ENCODE data around the gene RAP1GAP.
"Not testable (repeated sequence)": the region's sequence is repeated elsewhere in the genome, so short reads cannot be mapped to it uniquely, and the experiment has no call there.

Gene RAP1GAP

DNA sequence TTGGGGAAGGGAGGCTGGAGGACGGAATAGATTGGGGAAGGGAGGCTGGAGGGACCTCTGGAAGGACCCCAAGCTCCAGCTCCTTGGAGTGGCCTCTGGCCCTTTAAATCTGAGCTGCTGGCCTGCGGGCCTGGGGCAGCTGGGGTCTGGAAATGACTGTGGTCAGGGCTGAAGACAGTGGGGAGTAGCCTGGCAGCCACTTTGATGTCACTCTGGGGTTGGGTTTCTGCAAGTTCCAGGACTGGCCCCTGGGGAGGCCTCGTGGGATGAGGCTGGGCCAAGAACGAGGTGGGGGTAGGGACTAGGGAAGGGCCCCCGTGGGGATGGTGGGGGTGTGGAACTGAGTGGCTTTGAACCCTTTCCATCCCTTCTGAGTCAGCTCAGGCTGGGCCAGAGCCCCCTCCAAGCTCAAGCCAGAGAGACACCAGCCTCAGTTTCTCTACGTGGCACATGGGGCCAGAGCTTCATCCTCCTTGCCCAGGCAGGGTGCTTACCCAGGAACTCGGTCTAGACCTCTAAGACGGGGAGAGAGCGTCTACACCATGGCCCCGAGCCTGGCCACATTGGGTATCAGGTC is 100.3 kb downstream of the RAP1GAP start:
- no peak for DNase-seq (ENCODE audit: low spot score)

DNA sequence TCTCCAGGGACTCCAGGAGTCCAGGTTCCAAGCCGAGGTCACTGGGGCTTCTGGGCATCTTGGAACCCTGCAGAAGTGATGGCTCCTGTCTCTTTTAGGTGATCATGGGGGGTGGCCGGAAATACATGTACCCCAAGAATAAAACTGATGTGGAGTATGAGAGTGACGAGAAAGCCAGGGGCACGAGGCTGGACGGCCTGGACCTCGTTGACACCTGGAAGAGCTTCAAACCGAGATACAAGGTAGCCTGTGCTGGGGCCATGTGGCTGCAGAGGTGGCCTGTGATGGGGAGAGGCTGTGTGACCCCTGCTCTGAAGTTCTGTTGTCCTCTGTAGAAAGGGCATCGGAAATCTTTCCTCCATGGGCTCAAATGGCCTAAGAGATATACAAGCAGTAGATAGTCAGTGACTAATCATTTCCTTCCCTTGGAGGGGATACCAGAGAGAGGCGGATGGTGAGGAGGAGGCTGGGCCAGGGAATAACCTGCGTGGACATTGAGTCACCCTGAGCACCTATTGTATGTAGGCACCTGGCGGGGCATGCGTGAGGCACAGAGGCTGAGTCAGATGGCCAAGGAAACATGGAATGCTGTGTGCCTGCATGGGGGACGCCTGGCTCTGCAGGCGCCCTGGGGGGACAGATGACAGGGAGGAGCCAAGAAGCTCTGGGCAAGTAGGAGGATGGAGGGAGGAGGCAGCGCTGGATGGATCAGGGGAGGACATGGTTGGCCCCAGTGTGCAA is 101.0 kb downstream of the RAP1GAP start:
- DNase-seq (ENCODE audit: low spot score) = no peak

DNA sequence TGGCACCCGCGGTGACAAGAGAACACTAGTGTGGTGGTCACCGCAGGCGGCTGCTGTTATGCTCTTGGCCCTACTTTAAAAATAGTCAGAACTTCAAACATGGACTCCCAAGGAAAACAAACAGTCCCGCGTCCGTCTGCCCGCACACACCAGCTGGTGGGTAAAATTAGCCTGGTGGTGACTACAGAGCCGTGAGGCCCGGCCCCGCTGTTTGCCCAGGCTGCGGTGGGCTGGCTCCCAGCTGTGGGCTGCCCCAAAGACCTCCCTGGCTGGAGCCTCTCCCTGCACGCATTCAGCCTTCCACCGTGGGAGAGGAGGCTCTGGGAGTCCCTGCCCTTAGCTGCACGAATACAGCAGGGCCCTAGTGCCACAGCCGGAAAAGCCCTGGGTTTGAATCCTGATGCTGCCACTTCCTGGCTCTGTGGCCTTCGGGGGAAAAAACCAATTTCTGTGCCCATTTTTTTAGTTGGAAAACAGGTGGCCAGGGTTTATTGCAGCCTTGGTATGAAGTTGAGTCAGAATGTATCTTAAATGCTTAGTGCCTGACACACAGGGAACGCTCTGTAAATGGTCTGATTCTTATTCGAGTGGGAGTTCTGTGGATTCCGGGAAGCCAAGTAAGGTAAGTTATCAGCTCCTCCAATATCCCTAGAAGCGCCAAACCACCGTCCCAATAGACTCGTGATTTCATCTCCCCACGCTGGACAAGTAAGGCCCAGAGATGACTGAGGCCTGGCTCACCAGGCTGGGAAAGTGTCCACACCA is 101.7 kb downstream of the RAP1GAP start:
- no peak for DNase-seq (ENCODE audit: low spot score)

DNA sequence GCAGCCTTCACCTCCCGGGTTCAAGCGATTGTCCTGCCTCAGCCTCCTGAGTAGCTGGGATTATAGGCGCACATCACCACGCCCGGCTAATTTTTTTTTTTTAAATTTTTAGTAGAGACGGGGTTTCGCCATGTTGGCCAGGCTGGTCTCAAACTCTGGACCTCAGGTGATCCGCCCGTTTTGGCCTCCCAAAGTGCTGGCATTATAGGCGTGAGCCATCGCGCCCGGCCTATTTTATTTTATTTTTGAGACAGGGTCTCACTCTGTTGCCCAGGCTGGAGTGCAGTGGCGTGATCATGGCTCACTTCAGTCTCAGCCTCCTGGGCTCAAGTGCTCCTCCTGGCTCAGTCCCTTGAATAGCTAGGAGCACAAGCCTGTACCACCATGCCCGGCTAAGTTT is 102.8 kb downstream of the RAP1GAP start:
- not testable (repeated sequence) for DNase-seq (ENCODE audit: low spot score)

DNA sequence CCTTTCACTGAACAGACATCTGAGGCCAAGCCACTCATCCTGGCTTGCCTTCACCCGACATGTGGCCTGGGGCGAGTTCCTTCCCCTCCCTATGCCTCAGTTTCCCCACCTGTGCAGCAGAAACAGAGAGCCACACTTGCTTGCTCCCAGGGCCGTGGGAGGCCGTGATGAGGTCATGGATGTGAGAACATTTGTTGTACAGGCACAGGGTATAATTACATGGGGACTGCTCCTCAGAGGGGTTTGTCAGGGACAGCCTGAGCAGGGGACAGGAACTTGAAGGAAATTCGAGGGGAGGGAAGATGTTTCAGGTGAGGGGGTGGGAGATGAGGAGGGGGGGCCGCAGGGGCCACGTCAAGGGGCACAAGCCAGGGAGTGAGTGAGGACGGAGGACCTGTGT is 103.9 kb downstream of the RAP1GAP start:
- DNase-seq (ENCODE audit: low spot score) = no peak

DNA sequence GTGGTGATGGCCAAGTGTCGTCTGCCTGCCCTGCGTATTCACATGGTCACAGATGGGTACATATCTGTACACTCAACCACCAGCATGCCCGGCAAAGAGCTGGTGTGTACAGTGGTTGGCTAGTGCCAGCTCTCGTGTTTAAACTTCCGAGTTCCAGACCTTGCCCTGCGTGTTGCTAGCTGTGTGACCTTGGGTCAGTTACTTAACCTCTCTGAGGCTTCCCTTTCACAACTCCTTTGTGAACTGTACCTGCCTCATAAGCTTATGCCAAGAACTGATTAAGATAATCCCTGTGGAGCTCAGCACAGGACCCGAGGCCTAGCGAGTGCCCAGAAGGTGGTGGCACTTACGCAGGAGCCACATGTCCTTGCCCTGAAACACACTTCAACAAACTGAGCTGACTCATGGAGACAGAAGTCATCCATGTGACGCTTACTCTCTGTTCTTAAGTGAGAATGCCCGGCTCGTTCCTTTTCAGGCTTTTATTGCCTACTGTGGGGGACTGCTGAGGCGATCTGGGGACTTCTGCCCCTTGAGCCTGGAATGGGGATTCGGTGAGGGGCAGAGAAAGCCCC is 104.5 kb downstream of the RAP1GAP start:
- no peak for DNase-seq (ENCODE audit: low spot score)

DNA sequence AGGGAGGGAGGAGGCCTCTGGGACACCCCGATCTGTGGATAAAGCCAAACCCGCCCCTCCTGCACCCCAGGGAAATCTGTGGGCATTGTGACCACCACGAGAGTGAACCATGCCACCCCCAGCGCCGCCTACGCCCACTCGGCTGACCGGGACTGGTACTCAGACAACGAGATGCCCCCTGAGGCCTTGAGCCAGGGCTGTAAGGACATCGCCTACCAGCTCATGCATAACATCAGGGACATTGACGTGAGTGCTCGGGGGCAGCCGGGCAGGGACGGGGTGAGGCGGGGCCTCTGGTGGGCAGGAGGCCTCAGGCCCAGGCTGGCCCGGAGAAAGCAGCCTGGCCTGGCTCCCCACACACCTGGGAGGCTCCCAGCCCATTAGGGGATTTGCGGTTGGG is 105.2 kb downstream of the RAP1GAP start:
- DNase-seq (ENCODE audit: low spot score) = no peak

DNA sequence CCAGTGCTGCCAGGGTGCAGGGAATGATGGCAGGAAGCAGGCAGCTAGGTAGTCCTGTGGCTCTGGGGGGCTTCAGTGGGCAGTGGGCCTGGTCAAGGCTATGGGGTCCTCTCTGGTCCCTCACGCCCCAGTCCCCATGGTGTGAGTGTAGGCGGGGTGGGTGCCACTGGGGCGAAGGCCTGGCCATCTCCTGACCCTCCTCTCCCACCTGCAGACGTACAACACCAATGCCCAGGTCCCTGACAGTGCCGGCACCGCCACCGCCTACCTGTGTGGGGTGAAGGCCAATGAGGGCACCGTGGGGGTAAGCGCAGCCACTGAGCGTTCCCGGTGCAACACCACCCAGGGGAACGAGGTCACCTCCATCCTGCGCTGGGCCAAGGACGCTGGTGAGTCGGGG is 106.3 kb downstream of the RAP1GAP start:
- no peak for DNase-seq (ENCODE audit: low spot score)

DNA sequence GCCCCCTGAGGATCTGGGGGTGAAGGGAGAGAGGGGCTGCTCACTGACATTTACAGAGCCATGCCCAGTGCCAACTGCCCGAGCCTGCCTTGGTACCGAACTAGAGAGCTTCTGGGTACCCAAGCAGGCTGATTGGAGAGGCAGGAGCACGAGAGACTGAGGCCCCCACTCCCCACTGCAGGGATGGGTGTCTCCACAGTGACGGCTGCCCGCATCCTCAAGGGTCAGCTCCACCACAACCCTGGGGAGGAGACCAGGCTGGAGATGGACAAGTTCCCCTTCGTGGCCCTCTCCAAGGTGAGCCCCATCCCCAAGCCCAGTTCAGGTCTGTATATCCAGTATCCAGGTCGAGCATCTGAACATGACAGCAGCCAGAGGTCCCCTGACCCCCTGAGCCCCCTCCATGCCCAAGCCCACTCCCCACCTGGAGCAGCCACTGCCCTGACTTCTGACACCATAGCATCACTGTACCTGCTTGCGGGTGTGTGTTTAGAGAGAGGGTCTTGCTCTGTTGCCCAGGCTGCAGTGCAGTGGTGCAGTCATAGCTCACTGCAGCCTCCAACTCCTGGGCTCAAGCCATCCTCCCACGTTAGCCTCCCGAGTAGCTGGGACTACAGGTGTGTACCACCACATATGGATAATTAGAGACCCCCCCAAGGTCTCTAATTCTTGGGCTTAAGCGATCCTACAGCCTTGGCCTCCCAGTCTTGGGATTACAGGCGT is 108.1 kb downstream of the RAP1GAP start:
- DNase-seq (ENCODE audit: low spot score) = no peak

DNA sequence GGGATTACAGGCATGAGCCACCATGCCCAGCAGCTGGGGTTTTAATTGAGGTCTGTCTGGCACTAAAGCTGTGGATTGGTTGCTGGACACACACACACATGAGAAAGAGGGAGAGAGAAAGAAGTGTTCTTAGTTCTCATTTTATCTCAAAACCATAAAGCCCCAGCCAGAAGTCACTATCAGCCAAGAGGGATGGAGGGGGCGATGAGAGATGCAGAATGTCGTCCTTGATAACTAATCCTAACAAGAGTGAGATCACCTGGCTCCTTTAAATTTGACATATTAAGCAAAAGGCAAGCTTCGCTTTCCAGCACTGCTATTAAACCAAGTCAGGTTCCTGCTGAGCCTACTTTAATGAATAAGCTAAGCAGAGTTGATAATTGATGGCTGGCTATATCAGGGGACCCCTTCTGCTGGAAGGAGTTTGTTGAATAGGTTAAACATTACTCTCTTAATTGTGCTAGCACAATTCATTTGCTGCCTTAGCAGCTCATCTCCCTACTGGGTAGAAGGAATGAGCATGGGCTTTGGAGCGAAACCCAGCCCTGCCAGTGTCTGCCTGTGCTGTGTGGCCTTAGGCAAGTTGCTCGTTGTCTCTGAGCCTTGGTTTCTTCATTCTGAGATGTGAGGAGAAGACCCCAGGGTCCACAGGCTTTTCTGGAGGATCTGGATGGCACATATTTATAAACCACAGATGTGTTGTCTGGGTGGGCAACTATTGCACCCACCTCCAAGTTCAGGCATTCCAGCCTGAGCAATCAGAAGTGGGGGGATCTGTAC is 109.2 kb downstream of the RAP1GAP start:
- DNase-seq (ENCODE audit: low spot score) = no peak

DNA sequence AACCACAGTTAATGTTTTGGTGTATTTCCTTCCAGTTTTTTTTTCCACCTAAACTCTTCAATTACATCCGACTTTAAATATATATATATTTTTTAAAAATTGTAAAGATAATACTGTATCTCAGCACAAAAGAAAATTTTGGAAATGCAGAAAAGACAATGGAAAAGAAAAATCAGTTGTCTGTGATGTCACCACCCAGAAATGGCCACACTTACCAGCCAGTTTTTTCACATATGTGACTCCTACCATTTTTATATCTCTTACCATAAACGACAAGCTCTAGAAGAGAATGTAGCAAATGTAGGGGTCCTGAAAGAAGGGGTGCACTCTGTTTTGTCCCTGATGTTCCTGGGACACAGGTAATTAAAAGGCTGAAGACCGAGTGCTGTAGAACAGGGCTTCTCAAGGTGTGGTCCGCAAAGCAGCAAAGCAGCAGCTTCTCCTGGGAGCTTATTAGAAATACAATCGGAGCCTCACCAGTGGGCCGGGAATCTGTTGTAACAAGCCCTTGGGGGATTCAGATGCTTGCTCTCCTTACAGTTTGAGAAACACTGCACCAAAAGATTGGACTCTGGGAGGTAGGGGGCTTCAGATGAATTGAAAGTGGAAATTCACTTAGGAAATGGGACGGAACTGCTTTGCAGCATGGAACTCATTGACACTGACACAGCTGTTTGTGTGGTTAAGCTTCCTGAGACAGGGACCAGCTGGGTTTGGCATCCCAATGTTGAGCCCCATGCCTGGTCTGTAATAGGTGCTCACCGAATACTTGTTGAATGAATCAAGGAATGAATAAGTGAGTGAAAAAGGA is 115.8 kb downstream of the RAP1GAP start:
- no peak for DNase-seq (ENCODE audit: low spot score)

DNA sequence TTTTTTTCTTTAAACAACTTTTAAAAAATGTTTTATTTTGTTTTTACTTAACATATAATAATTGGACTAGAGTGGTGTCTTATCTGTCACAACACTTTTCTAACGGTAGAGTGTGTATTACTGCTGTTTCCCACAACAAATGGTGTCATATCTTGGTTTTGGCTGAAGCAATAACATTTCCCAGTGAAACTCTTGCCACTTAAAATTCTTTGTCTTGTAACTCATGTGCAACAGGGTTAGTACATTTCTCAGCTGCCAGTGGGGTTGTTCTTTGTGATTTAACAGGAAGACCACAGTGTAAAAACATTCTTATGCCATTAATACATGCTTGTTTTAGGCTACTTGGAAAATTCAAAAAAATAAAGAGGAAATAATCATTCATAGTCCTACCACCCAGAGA is 116.4 kb downstream of the RAP1GAP start:
- no peak for DNase-seq (ENCODE audit: low spot score)

DNA sequence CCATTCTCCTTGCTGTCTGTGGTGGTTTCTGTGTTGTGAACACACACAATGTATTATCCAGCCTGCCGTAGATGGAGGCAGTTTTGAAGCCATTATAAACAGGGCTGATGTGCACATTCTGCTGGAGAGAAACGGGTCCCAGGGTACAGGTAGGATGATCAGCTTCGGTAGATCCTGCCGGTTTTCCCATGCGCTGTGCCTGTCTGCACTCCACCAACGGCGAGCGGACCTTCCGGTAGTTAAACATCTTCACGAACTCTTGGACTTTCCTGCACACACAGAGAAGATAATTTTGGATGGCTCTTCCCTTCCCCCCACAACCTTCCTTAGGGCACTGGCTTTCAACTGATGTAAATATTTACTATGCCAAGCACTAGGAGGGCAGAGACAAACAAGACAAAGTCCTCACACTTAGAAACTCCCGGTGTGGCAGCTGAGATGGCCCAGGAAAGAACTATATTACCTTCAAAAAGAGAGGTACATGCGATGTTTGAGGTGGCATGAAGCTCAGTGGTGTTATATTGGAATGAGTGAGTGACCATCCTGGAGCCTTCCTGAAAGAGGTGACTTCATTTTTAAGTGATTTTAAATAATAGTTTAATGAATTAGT is 118.2 kb downstream of the RAP1GAP start:
- DNase-seq (ENCODE audit: low spot score) = no peak

DNA sequence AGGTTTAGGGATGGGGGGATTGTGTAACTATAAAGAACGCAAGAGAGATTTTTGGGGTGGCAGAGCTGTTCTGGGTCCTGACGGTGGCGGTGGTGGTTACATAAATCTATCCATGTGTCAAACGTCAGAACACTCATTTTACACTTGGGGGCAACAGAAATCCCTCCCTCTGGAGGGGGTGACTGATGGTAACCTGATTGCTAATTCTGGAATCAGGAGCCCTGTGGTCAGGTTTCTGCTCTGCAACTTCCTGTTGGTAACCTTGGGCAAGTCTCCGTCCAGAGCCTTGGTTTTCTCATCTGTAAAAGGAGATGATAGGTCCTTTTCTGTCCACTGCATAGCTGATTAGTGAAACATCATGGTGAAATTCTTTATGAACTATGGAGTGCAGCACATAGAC is 119.1 kb downstream of the RAP1GAP start:
- no peak for DNase-seq (ENCODE audit: low spot score)

DNA sequence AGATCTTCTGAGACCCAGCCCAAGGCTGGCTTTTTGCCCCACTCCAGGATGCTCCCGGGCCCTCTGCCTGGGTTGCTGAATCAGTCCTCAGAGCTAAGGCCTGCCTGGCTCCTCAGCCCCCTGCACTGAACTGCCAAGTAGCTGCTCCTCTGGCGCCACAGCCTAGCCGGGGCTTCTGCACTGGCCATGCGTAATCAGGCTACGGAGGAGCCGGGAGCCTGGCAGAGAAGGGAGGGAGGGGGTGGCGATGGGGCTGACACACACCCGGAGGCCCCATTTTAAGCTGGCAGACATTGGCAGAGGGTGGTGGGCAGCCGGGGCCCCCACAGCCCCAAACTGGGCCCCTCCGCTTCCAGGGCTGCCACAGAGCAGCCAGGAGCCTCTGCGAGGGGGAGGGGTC is 121.3 kb downstream of the RAP1GAP start:
- no peak for DNase-seq (ENCODE audit: low spot score)

Data from HuH-7.5 (cell line).